ENCODE data around the gene CCDC91.

GRCh38 chr12:28296287-28296686, 106.0 kb downstream of the CCDC91 start:
- no peak for TF ChIP-seq CTCF (conservative IDR thresholded peaks at IDR 0.05; ENCODE audit: low read depth, low read length)
- TF ChIP-seq EZH2 (IDR thresholded peaks at IDR 0.05; ENCODE audit: borderline replicate concordance, low read depth, low read length, poor library complexity, severe bottlenecking) = no peak

Measured in A673 (cell line).